BJ (cell line): Measurements from ENCODE around the gene ARHGAP8. TPM values are rescaled to one million over a fixed set of nuclear protein-coding genes. Genes with fewer than 3 reads are reported as not detected.

Experiments
- CTCF ChIA-PET: fragments of 350-600 bp; formaldehyde crosslinking; extraction: SDS; loops from one replicate; lab custom pipeline; 2021; ENCODE audit warnings: antibody characterized with exemption, inconsistent platforms; lab: Yijun Ruan, JAX
- POLR2A ChIA-PET: fragments of 300-600 bp; sonication (Branson Sonifier 250); formaldehyde crosslinking; extraction: SDS; loops from one replicate; lab custom pipeline; 2021; ENCODE audit warnings: antibody characterized with exemption; lab: Charles Lee
- DNase-seq: peaks from one replicate; pipeline ENCODE4 v3.0.0-alpha.2; 2011; ENCODE audit warnings: low read depth
- H3K27me3 ChIP-seq: 2 replicates; pipeline ENCODE4 v1.6.0; 2011; ENCODE audit warnings: low read length; ENCODE audit not compliant: control insufficient read depth, insufficient read depth
- H3K36me3 ChIP-seq: 2 replicates; pipeline ENCODE4 v1.5.1; 2011; ENCODE audit warnings: low read length; ENCODE audit not compliant: control insufficient read depth, insufficient read depth
- H3K4me3 ChIP-seq: 2 replicates; pipeline ENCODE4 v1.5.1; 2011; ENCODE audit warnings: low read depth, mild to moderate bottlenecking, control low read depth, low read length
- polyA plus RNA-seq: library from polyadenylated mRNA; depleted of rRNA; stranded (reverse); fragments of >200 nt; gene quantifications from 2 replicates; pipeline ENCODE4 v1.2.3, GENCODE V29; 2011
- TF ChIP-seq, protein P1 (sequence below): IDR thresholded peaks from 2 replicates; pipeline ENCODE4 v1.5.1; 2011; ENCODE audit warnings: low read depth, mild to moderate bottlenecking, control low read depth, inconsistent platforms, low read length, moderate library complexity; ENCODE audit not compliant: insufficient read depth

Gene ARHGAP8
- polyA plus RNA-seq, 1 experiment: 0.39 TPM

DNA sequence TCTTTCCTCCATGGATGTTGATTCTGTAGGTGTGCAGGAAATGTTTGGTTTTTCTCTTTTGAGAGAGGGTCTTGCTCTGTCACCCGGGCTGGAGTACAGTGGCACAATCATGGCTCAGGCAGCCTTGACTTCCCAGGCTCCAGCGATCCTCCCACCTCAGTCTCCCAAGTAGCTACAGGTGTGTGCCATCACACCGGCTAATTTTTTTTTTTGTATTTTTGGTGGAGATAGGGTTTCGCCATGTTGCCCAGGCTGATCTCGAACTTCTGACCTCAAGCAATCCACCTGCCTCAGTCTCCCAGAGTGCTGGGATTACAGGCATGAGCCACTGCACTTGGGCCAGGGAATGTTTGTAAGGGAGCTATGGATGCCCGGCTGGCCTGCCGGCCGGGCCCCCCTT lies 45.9 kb upstream of the ARHGAP8 start:
- ChIA-PET CTCF (interaction anchor here (1.1 to 2.6 kb wide), 5 partner anchors 9 to 30 kb away, joined by 3 to 8 read pairs (median 4); no protein-coding TSS in a partner anchor), POLR2A (no interaction called here)
- Histone ChIP-seq H3K36me3 (peaks cover 3% of the 10 kb centered on the region), H3K27me3 (no peaks in the 10 kb centered on the region), H3K4me3 (no peak overlapping the region)
- no peak for DNase-seq
- TF ChIP-seq, protein P1, sequence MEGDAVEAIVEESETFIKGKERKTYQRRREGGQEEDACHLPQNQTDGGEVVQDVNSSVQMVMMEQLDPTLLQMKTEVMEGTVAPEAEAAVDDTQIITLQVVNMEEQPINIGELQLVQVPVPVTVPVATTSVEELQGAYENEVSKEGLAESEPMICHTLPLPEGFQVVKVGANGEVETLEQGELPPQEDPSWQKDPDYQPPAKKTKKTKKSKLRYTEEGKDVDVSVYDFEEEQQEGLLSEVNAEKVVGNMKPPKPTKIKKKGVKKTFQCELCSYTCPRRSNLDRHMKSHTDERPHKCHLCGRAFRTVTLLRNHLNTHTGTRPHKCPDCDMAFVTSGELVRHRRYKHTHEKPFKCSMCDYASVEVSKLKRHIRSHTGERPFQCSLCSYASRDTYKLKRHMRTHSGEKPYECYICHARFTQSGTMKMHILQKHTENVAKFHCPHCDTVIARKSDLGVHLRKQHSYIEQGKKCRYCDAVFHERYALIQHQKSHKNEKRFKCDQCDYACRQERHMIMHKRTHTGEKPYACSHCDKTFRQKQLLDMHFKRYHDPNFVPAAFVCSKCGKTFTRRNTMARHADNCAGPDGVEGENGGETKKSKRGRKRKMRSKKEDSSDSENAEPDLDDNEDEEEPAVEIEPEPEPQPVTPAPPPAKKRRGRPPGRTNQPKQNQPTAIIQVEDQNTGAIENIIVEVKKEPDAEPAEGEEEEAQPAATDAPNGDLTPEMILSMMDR: no peak

DNA sequence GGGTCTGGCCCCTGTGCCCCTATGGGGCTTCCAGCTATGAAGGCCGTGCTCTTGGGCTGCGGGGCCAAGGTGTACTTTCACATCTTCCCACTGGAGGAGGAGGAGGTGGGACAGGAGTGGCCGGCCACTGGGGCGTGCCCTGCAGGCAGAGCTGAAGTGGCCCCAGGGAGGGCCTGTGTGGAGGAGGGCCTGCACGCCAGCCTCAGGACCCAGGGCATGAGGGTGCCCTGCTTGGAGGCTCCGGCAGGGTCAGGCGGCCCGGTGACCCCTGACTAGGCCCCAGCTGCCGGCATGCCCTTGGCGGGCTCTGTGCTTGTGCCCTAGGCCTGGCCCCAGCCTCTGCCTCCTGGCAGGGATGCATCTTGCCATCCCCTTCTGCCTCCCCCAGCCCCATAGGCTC lies 45.2 kb upstream of the ARHGAP8 start:
- TF ChIP-seq, protein P1: no peak
- CTCF ChIA-PET: interaction anchor here (1.1 to 2.6 kb wide), 5 partner anchors 9 to 29 kb away, joined by 3 to 8 read pairs (median 4); no protein-coding TSS in a partner anchor

DNA sequence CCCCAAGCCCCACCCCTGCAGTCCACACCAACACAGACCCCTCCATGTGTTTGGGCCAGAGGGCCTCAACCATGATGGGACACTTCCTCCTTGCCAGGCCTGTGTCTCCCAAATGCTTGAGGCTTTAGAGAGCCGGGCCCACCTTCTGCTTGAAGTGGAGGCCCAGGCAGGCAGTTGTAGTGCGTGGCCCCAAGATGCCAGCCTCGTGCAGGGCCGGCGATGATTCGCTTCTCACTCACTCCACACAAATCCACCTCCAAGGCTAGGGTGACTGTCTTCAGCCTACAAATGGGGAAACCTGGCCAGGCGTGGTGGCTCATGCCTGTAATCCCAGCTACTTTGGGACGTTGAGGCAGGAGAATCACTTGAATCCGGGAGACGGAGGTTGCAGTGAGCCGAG lies 44.6 kb upstream of the ARHGAP8 start:
- Histone ChIP-seq H3K27me3 (no peaks in the 10 kb centered on the region), H3K4me3 (no peak overlapping the region), H3K36me3 (peaks cover 3% of the 10 kb centered on the region)
- TF ChIP-seq, protein P1: no peak
- ChIA-PET CTCF (interaction anchor here (1.0 to 2.6 kb wide), 5 partner anchors 15 to 29 kb away, joined by 3 to 8 read pairs (median 4); no protein-coding TSS in a partner anchor), POLR2A (no interaction called here)
- DNase-seq: no peak

More for the DNA sequence above, 45.2 kb upstream of the ARHGAP8 start:
- POLR2A ChIA-PET: no interaction called here
- no peak for DNase-seq
- Histone ChIP-seq H3K4me3 (no peak overlapping the region), H3K36me3 (peaks cover 3% of the 10 kb centered on the region), H3K27me3 (no peaks in the 10 kb centered on the region)

DNA sequence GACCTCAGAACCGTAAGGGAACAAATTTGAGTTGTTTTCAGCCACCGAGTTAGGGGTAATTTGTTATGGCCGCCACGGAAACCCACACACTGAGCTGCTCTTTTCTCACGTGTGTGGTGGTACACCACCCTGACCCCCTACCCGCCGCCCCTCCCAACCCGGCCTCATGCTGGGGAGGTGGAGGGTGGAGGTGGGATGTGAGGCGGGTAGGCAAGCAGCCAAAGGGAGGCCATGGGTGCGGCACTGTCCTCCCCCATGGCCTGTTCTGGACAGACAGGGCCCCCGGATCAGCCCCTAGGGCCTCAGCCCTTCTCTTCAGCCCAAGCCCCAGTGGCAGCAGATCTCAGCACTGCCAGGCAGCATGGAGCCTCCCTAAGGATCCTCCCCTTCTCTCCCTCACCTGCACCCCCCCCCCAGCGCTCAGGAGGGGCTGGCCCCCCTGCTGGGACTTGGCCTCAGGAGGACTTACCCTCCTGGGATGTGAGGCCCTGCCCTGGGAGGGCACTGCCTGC lies 42.4 kb upstream of the ARHGAP8 start:
- H3K4me3 ChIP-seq: no peak overlapping the region
- peaks cover 2% of the 10 kb centered on the region for H3K36me3 ChIP-seq
- TF ChIP-seq, protein P1: no peak
- CTCF ChIA-PET: interaction anchor here (0.7 kb wide), 1 partner anchor 27 kb away, joined by 3 read pairs; no protein-coding TSS in a partner anchor
- POLR2A ChIA-PET: no interaction called here
- DNase-seq: no peak
- no peaks in the 10 kb centered on the region for H3K27me3 ChIP-seq

DNA sequence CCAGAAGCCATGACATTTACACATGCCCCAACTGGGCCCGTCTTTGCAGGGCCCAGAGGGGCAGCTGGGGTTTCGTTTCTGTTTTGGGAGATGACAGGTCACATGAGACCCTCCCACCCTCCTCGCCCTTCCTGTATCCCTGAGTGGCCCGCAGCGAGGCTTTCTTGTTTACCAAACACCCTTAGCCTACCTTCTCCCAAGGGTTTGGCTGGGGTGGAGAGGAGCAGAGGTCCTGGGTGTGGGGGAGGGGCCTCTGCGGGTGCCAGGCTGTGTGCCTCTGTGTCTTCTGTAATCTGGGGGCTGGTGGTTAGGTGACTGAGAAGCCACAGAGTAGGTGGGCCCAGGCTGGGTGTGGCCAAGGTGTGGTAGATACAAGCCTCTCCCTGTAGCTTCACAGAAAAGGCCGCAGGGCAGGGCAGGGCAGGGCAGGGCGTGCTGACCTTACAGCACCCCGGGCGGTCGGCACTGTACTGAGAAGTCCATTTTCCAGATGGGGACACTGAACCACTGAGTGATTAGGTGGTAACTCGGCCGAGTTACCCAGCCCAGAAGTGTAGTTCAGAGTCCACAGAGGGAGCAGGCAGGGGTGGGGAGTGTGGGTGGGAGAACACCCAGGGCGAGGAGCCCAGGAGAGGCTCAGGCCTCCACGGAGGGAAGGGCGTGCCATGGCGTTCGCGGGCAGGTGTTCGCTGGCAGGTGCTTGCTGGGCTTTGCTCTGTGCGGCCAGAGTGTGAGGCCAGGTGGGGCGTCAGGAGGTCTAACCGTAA lies 41.7 kb upstream of the ARHGAP8 start:
- CTCF ChIA-PET: no interaction called here
- TF ChIP-seq, protein P1: no peak
- no peaks in the 10 kb centered on the region for H3K27me3 ChIP-seq
- POLR2A ChIA-PET: no interaction called here
- DNase-seq: no peak
- H3K36me3 ChIP-seq: peaks cover 8% of the 10 kb centered on the region
- H3K4me3 ChIP-seq: no peak overlapping the region
